WERI-Rb-1 (cell line): Measurements from ENCODE around the gene DPP4.
"Not testable (repeated sequence)": the region's sequence is repeated elsewhere in the genome, so short reads cannot be mapped to it uniquely, and the experiment has no call there.

Experiments used
- DNase-seq: peaks from one replicate; pipeline ENCODE4 v3.0.0-alpha.2; 2020
- H3K27ac ChIP-seq: fragments of 250-450 bp; sonication (Bioruptor Pico); 2 replicates; pipeline ENCODE4 v1.5.1; 2020; ENCODE audit warnings: mild to moderate bottlenecking, moderate library complexity
- H3K27me3 ChIP-seq: fragments of 250-450 bp; sonication (Bioruptor Pico); 2 replicates; pipeline ENCODE4 v1.5.1; 2021; ENCODE audit warnings: mild to moderate bottlenecking, low read depth, moderate library complexity; ENCODE audit not compliant: insufficient read depth, severe bottlenecking
- H3K36me3 ChIP-seq: fragments of 250-450 bp; sonication (Bioruptor Pico); 2 replicates; pipeline ENCODE4 v1.5.1; 2020; ENCODE audit warnings: mild to moderate bottlenecking, moderate library complexity
- H3K4me3 ChIP-seq: 2 replicates; pipeline ENCODE4 v1.5.1; 2011; ENCODE audit warnings: low read depth, mild to moderate bottlenecking, control low read depth, low read length
- H3K9me3 ChIP-seq: fragments of 250-450 bp; sonication (Bioruptor Pico); 2 replicates; pipeline ENCODE4 v1.5.1; 2021; ENCODE audit warnings: mild to moderate bottlenecking, moderate library complexity; ENCODE audit not compliant: severe bottlenecking
- CTCF ChIP-seq: IDR thresholded peaks from 2 replicates; pipeline ENCODE4 v1.5.1; 2011; ENCODE audit warnings: low read depth, mild to moderate bottlenecking, control low read depth, inconsistent platforms, low read length

DPP4 gene

GRCh38 chr2:162053066-162053807, 20.8 kb downstream of the DPP4 start:
- no peaks in the 10 kb centered on the region for H3K27me3 ChIP-seq
- no peak overlapping the region for H3K4me3 ChIP-seq
- no peak for TF ChIP-seq CTCF
- H3K27ac ChIP-seq = no peak overlapping the region
- no peaks in the 10 kb centered on the region for H3K36me3 ChIP-seq
- no peaks in the 10 kb centered on the region for H3K9me3 ChIP-seq
- no peak for DNase-seq

- DNase-seq = no peak
- no peaks in the 10 kb centered on the region for H3K9me3 ChIP-seq
- no peaks in the 10 kb centered on the region for H3K36me3 ChIP-seq
- no peak overlapping the region for H3K4me3 ChIP-seq
- no peak overlapping the region for H3K27ac ChIP-seq
- TF ChIP-seq CTCF = no peak
- H3K27me3 ChIP-seq = no peaks in the 10 kb centered on the region
These were observed 23.5 kb downstream of the DPP4 start for GRCh38 chr2:162050513-162050961.

- H3K27ac ChIP-seq, H3K27me3 ChIP-seq, H3K36me3 ChIP-seq, H3K9me3 ChIP-seq, DNase-seq, H3K4me3 ChIP-seq: not testable (repeated sequence)
These were observed 24.9 kb downstream of the DPP4 start for GRCh38 chr2:162049089-162049488.

- Histone ChIP-seq H3K9me3 (no peaks in the 10 kb centered on the region), H3K27me3 (no peaks in the 10 kb centered on the region), H3K4me3 (no peak overlapping the region), H3K36me3 (no peaks in the 10 kb centered on the region), H3K27ac (no peak overlapping the region)
- no peak for TF ChIP-seq CTCF
- no peak for DNase-seq
These were observed 29.4 kb downstream of the DPP4 start for GRCh38 chr2:162044586-162044985.

- TF ChIP-seq CTCF = no peak
- Histone ChIP-seq H3K27me3 (no peaks in the 10 kb centered on the region), H3K9me3 (no peaks in the 10 kb centered on the region), H3K36me3 (no peaks in the 10 kb centered on the region), H3K27ac (no peak overlapping the region), H3K4me3 (no peak overlapping the region)
- DNase-seq = no peak
These were observed 30.9 kb downstream of the DPP4 start for GRCh38 chr2:162043132-162043531.

GRCh38 chr2:162041485-162041884, 32.5 kb downstream of the DPP4 start:
- TF ChIP-seq CTCF = no peak
- Histone ChIP-seq H3K27me3 (no peaks in the 10 kb centered on the region), H3K36me3 (no peaks in the 10 kb centered on the region), H3K27ac (no peak overlapping the region), H3K9me3 (no peaks in the 10 kb centered on the region), H3K4me3 (no peak overlapping the region)
- no peak for DNase-seq
